GM19372 (cell line): ENCODE results near the gene CCNG2.

Experiments
- ATAC-seq: cut with Tn5 transposase; IDR thresholded peaks from one replicate; pipeline ENCODE4 v1.9.1; 2021; ENCODE audit warnings: mild to moderate bottlenecking, low read depth, moderate library complexity; ENCODE audit not compliant: unreplicated experiment

The CCNG2 gene

GRCh38 chr4:77146186-77147078 lies 10.6 kb upstream of the CCNG2 start:
- no peak for ATAC-seq

GRCh38 chr4:77147079-77147782 lies 9.8 kb upstream of the CCNG2 start:
- ATAC-seq = no peak

DNA sequence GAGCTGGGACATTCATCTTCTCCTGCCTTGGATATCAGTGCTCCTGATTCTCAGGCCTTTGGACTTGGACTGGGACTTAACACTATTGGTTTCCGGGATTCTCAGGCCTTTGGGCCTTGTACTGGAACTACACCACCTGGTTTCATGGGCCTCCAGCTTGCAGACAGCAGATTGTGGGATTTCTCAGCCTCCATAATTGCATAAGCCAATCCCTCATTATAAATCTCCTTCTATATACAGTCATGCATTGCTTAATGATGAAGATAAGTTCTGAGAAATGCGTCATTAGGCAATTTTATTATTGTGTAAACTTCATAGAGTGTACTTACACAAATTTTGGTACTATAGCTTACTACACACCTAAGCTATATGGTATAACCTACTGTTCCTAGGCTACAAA lies 8.9 kb upstream of the CCNG2 start:
- no peak for ATAC-seq

DNA sequence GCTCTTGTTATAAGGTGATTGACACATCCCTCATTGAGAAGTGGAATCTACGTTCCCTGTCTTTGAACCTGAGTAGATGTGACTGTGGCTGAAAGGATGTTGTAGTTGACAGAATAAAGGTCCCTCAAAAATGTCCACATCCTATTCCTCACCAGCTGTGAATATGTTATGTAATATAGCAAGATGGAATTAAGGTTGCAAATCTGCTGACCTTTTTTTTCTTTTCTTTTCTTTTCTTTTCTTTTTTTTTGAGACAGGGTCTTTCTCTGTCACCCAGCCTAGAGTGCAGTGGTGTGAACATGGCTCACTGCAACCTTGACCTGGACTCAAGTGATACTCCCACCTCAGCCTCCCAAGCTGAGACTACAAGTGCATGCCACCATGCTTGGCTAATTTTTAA lies 7.2 kb upstream of the CCNG2 start:
- ATAC-seq = no peak

- ATAC-seq = no peak
Observed at GRCh38 chr4:77151241-77151640, 5.8 kb upstream of the CCNG2 start.

DNA sequence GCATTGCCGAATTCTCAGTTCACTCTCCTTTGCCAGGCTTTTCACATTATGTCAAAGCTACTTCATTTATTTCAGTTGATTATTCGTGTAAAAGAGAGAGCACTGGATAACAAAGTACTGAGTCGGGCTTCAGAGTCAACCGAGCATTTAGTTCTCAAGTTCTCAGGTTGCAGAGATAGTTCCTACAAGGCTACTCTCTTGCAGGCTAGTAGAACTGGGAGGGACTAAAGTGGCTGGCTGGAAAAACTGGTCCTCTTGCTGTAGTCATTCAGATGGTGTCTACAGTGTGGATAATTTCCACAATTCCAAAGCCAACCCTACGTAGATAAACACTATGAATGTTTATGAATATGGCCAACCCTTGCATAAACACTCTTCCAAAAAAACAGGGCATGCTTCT lies 4.6 kb upstream of the CCNG2 start:
- no peak for ATAC-seq

GRCh38 chr4:77153006-77153405 lies 4.0 kb upstream of the CCNG2 start:
- ATAC-seq = no peak

DNA sequence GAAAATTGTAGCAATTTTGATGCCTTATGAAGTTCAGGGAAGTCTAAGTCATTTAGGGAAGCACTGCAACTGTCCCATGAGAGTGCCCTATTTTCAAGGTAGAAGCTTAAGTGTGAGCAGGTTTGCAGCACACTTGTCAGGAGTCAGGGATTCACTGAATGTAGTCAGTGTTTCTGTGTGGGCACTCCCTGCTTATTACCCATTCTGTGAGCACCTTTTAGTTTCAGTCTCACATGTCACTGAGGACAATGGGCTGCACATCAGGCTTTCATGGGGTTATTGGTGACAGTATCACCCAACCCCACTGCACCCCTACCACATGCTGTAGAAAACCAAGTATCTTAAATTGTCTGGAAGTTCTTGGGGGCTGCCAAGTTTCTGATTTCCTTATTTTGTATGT lies 2.9 kb upstream of the CCNG2 start:
- no peak for ATAC-seq

GRCh38 chr4:77154761-77155499 lies 2.1 kb upstream of the CCNG2 start:
- ATAC-seq = no peak

- ATAC-seq = no peak
Observed at GRCh38 chr4:77155631-77156452, 1.2 kb upstream of the CCNG2 start.

DNA sequence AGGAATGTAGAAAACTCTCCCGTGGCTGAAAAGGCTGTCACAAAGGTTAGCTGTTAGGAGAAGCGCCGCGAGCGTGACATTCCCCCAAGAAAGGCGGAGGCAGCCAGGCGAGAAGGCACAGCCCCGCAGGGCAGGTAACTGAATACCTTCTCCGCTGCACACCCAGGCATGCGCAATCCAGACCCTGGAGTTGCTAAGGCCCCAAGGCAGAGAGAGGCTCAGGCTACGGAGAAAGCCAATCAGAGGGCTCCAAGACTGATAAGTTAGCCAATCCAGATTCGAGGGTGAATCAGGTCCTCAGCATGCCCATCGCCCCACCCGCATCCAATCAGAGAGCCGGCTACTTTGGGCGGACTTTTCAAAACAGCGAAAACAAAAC lies 485 bp upstream of the CCNG2 start:
- peak; percentile 80 for ATAC-seq

DNA sequence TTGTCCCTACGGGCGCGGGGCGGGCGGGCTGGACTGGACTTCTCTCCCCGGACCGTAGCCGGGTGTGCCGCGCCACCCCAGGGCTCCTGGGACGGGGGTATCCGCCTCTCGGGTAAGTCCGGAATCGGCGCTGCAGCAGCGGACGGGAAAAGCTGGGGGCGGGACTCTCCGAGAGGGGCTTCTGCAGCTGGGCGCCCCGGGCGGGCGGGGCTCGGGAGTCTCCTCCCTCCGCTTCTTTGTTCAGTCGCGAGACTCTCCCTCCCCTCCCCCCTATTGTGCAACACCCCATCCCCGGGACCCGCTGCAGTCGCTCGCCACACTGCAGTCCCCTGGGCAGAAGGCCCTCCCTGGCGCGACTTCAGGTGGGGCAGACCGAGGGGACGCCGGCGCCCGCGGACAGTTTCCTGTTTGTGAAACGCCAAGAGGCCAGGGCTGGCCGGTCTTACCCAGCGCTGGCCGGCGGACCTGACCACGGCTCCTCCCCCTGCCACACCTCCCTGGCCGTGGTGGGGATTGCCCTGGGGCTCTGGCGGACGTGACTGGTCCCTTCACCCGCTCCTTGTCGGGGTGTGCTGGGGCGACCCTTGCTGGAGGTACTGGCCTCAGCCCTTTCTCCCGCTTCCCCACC lies 966 bp downstream of the CCNG2 start:
- ATAC-seq = peak; percentile 47

DNA sequence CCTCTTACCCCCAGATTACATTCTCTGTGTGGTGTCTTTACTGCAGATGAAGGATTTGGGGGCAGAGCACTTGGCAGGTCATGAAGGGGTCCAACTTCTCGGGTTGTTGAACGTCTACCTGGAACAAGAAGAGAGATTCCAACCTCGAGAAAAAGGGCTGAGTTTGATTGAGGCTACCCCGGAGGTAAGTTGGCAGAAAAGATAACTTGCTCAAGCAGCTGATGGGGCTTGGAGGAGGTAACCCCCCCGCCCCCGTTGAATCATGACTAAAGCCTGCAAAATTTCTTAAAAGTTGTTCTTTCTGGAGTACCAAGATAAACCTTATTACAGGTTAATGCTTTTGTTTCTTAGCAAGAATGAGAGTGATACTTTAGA lies 1.5 kb downstream of the CCNG2 start:
- no peak for ATAC-seq

- ATAC-seq = no peak
Observed at GRCh38 chr4:77159806-77160205, 2.8 kb downstream of the CCNG2 start.

- ATAC-seq = no peak
Observed at GRCh38 chr4:77163641-77164040, 6.6 kb downstream of the CCNG2 start.

DNA sequence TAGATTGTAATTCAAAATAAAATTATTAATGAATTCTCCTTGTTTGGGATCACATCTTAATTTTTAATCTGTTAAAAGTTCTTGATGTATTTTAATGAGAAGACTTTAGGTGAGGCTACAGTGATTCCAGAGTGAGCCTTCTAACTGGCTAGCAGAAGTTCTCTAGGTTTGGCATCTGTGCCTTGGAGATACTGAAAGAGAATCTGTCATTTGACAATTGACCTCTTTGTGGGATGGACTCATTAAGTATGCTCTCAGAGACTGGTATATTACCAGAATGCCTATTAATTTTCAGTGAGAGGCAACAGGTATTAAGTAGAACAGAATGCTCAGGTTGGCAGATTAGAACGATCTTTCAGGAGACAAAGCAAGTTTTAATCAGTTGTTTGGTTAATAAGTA lies 10.2 kb downstream of the CCNG2 start:
- ATAC-seq = no peak

DNA sequence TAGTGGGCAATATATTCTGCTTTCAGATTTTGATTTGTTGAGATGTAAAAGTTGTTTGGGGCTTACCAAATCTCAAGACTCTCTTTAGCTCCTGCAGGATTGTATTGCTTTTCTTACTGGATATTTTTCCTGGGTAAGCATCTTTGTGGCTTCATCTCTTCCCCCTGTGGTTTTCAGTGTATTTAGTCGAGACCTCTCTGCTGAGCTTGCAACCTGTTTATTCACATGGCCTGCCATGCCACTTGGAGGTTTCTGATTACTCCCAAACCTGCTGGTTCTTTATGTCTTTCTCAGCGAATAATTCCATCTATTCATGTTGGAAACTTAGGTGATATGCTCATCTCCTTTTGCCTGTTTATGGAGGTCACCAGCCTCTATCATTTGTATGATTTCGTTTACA lies 10.9 kb downstream of the CCNG2 start:
- ATAC-seq = no peak

DNA sequence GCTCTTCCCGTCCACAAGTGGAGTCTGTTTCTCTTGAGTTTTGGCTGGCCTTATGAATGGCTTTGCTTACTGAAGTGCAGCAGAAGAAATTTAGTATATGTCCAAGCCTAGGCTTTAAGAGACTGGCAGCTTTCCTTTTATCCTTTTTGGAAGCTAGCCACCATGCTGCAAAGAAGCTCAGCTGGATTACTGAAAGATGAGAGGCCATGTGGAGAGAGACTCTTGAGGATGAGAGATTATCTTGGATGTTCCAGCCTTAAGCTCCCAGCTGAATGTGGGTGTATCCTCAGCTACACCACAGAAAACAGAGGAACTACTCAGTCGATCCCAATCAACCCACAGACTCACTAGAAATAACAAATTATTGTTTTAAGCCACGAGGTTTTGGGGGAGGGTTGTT lies 12.5 kb downstream of the CCNG2 start:
- ATAC-seq = no peak

- no peak for ATAC-seq
Observed at GRCh38 chr4:77170926-77171325, 13.9 kb downstream of the CCNG2 start.

DNA sequence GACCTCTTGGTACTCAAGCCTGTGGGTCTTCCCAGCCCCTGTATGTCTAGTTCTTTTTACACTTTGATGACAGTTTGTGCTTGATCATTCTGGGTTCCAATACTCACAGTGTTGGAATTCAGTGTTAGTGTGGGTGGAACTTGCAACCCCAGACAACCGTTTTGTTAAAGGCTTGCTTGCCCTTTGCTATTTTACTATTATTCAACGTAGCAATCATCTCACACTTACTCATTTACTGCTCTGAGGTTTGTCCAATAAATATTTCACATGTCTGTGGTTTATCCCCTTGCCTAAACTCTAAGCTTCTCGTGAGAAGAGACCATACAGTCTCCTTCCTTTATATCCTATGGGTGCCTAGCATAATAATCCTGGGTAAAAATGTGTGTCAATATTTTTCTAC lies 15.3 kb downstream of the CCNG2 start:
- no peak for ATAC-seq
